Bone marrow (tissue), 2 donors: Measurements from ENCODE around the gene STX2.
A peak's percentile ranks its signal among the peaks of the same experiment; 100 is the strongest.
"Not testable (repeated sequence)": the region's sequence is repeated elsewhere in the genome, so short reads cannot be mapped to it uniquely, and the experiment has no call there.

ENCODE experiments used
- DNase-seq, 2 donors: peaks; one replicate each; lab custom pipeline; 2025; lab: John Stamatoyannopoulos, UW

STX2 gene

GRCh38 chr12:130765186-130765659 is 73.8 kb downstream of the STX2 start:
- no peak for DNase-seq

GRCh38 chr12:130764475-130765185 is 74.4 kb downstream of the STX2 start:
- DNase-seq = no peak

- no peak for DNase-seq
Measured at GRCh38 chr12:130764073-130764472, 75.0 kb downstream of the STX2 start.

- no peak for DNase-seq
Measured at GRCh38 chr12:130762319-130762675, 76.8 kb downstream of the STX2 start.

GRCh38 chr12:130761537-130762318 is 77.3 kb downstream of the STX2 start:
- DNase-seq = no peak

GRCh38 chr12:130754234-130754901 is 84.7 kb downstream of the STX2 start:
- DNase-seq = no peak

- no peak for DNase-seq
Measured at GRCh38 chr12:130752692-130753230, 86.3 kb downstream of the STX2 start.

- not testable (repeated sequence) for DNase-seq
Measured at GRCh38 chr12:130752037-130752436, 87.0 kb downstream of the STX2 start.

- DNase-seq = no peak
Measured at GRCh38 chr12:130748786-130749185, 90.3 kb downstream of the STX2 start.

- peak; percentile 29 to 67 for DNase-seq
Measured at GRCh38 chr12:130747867-130748740, 90.9 kb downstream of the STX2 start.

- no peak for DNase-seq
Measured at GRCh38 chr12:130746546-130746945, 92.5 kb downstream of the STX2 start.

- no peak for DNase-seq
Measured at GRCh38 chr12:130745921-130746320, 93.1 kb downstream of the STX2 start.

GRCh38 chr12:130744274-130744673 is 94.8 kb downstream of the STX2 start:
- no peak for DNase-seq

- no peak for DNase-seq
Measured at GRCh38 chr12:130743606-130744005, 95.4 kb downstream of the STX2 start.

- no peak for DNase-seq
Measured at GRCh38 chr12:130743176-130743575, 95.9 kb downstream of the STX2 start.

- DNase-seq = no peak
Measured at GRCh38 chr12:130742716-130743115, 96.3 kb downstream of the STX2 start.

GRCh38 chr12:130742112-130742511 is 96.9 kb downstream of the STX2 start:
- DNase-seq = no peak
